OCI-LY7 (cell line): ENCODE data around the gene SMARCC1.

Experiments used
- CTCF ChIP-seq: fragments of 200-600 bp; sonication (generic); conservative IDR thresholded peaks from 2 replicates; pipeline ENCODE4 v1.5.1; 2014; ENCODE audit warnings: mild to moderate bottlenecking, antibody characterized with exemption, low read length, moderate library complexity, mixed read lengths
- EZH2phosphoT487 ChIP-seq: fragments of 200-600 bp; sonication (generic); IDR thresholded peaks from 2 replicates; pipeline ENCODE4 v1.6.1; 2018; ENCODE audit warnings: low read depth, borderline replicate concordance, mild to moderate bottlenecking, mixed run types, antibody characterized with exemption, low read length, moderate library complexity, mixed read lengths

GRCh38 chr3:47581422-47581821, 200.3 kb downstream of the SMARCC1 start:
- TF ChIP-seq CTCF = no peak
- TF ChIP-seq EZH2phosphoT487 = no peak
